A673 (cell line): ENCODE results near the gene KRTAP4-1. TPM values are rescaled to one million over a fixed set of nuclear protein-coding genes. Genes with fewer than 3 reads are reported as not detected.
"Not testable (repeated sequence)": the region's sequence is repeated elsewhere in the genome, so short reads cannot be mapped to it uniquely, and the experiment has no call there.

Experiments
- BruUV-seq: library from RNA; stranded (reverse); fragments of 400-500 nt; replicated peaks from 2 replicates; lab custom pipeline; 2021; lab: Mats Ljungman, UMichigan
- CTCF ChIA-PET: fragments of 300-600 bp; sonication (Branson Sonifier 250); formaldehyde crosslinking; loops from one replicate; lab custom pipeline; 2022; ENCODE audit warnings: antibody characterized with exemption; lab: Charles Lee
- POLR2A ChIA-PET: fragments of 300-600 bp; sonication (Branson Sonifier 250); formaldehyde crosslinking; loops from one replicate; lab custom pipeline; 2022; ENCODE audit warnings: antibody characterized with exemption; ENCODE audit not compliant: low non-redundant PET; lab: Charles Lee
- DNase-seq: peaks from one replicate; pipeline ENCODE4 v3.0.0-alpha.2; 2015; ENCODE audit warnings: low spot score
- H3K27ac ChIP-seq: fragments of 200-600 bp; sonication (generic); 2 replicates; pipeline ENCODE4 v1.5.1; 2016; ENCODE audit warnings: mixed run types, low read depth, mild to moderate bottlenecking, mixed read lengths, antibody characterized with exemption, low read length; ENCODE audit not compliant: poor library complexity, severe bottlenecking
- H3K27me3 ChIP-seq: fragments of 200-600 bp; sonication (generic); replicated peaks from 2 replicates; pipeline ENCODE4 v1.6.1; 2017; ENCODE audit warnings: mixed run types, low read depth, mild to moderate bottlenecking, mixed read lengths, antibody characterized with exemption, low read length; ENCODE audit not compliant: insufficient read depth, poor library complexity
- H3K36me3 ChIP-seq: fragments of 200-600 bp; sonication (generic); 2 replicates; pipeline ENCODE4 v1.6.1; 2016; ENCODE audit warnings: mixed run types, mild to moderate bottlenecking, mixed read lengths, antibody characterized with exemption, low read length; ENCODE audit not compliant: insufficient read depth, poor library complexity, severe bottlenecking
- H3K4me1 ChIP-seq: fragments of 200-600 bp; sonication (generic); 2 replicates; pipeline ENCODE4 v1.6.1; 2017; ENCODE audit warnings: mixed run types, mild to moderate bottlenecking, mixed read lengths, antibody characterized with exemption, low read length; ENCODE audit not compliant: insufficient read depth, poor library complexity, severe bottlenecking
- H3K4me3 ChIP-seq: fragments of 200-600 bp; sonication (generic); 2 replicates; pipeline ENCODE4 v1.5.1; 2016; ENCODE audit warnings: low read depth, mixed run types, mild to moderate bottlenecking, mixed read lengths, low read length; ENCODE audit not compliant: poor library complexity, severe bottlenecking
- H3K9me3 ChIP-seq: fragments of 200-600 bp; sonication (generic); 2 replicates; pipeline ENCODE4 v1.6.1; 2016; ENCODE audit warnings: mixed run types, low read depth, mild to moderate bottlenecking, mixed read lengths, antibody characterized with exemption, low read length; ENCODE audit not compliant: poor library complexity, severe bottlenecking
- CTCF ChIP-seq: fragments of 300-800, 200-600 bp; sonication (generic); conservative IDR thresholded peaks from 2 replicates; pipeline ENCODE4 v1.5.1; 2017; ENCODE audit warnings: low read depth, mild to moderate bottlenecking, antibody characterized with exemption, low read length, moderate library complexity, mixed read lengths
- EZH2 ChIP-seq: fragments of 200-600 bp; sonication (generic); IDR thresholded peaks from 2 replicates; pipeline ENCODE4 v1.6.1; 2017; ENCODE audit warnings: borderline replicate concordance, low read depth, mild to moderate bottlenecking, mixed read lengths, antibody characterized with exemption, low read length; ENCODE audit not compliant: poor library complexity, severe bottlenecking
- intact Hi-C: fragments of 100-400 bp; cut with micrococcal nuclease; formaldehyde crosslinking; loops from one replicate; pipeline ENCODE4 v1.10.0; 2022; ENCODE audit not compliant: unreplicated experiment
- total RNA-seq: library from RNA; stranded (reverse); gene quantifications from 2 replicates; pipeline ENCODE4 v1.2.3, GENCODE V29; 2021

Gene KRTAP4-1
- total RNA-seq, 1 experiment from 2014 or later, result not detected

- Histone ChIP-seq H3K4me3 (no peak overlapping the region), H3K27ac (no peak overlapping the region), H3K4me1 (peaks cover 11% of the 10 kb centered on the region), H3K27me3 (no peaks in the 10 kb centered on the region), H3K9me3 (peaks cover 21% of the 10 kb centered on the region), H3K36me3 (no peaks in the 10 kb centered on the region)
- CTCF ChIA-PET, result no interaction called here
- BruUV-seq, result no TSS peak
- intact Hi-C loops, result no loop called here
- TF ChIP-seq CTCF (no peak), EZH2 (no peak)
- POLR2A ChIA-PET, result no interaction called here
- DNase-seq, result no peak
Measured at GRCh38 chr17:41141361-41141760, 43.4 kb downstream of the KRTAP4-1 start.

DNA sequence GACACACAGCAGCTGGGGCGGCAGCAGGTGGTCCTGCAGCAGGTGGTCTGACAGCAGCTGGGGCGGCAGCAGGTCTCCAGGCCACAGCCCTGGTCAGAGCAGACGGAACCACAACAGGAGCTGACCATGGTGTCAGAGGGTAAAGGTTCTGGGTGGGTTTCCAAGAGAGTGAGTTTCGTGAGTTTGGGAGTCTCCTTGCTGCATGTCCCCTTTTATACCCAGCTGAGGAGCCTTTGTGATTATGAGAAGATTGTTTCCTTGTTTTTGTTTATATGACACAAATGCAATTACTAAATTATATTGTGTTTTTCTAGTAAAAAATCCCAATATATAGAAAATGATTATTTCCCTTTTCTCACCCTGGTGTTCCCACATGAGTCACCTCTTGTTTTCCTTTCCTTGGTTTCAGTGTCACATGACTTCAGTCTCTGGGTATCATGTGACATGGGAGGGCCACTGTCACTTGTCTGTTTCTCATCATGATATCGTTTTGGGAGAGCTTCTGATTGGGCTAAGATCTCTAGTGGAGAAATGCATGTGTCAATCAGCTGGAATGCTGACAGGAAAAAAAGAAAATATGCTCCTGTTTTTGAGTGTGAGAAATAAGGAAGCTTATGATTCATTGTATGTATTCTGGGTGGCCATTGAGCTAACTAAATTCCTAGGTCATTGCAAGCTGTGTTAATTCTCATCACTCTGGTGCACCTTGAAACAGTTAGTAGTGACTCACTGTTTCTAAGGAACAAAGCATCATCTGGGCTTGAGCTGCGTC is 44.2 kb downstream of the KRTAP4-1 start, which contains the start of gene KRTAP4-6:
Gene KRTAP4-6 (minus strand): TSS at position 185 of the 772 bp plus-strand sequence. CDS start 57 bp downstream, at position 128.
- POLR2A ChIA-PET, result no interaction called here
- TF ChIP-seq EZH2 (no peak), CTCF (no peak)
- H3K4me3 ChIP-seq, result no peak within 1 kb of the TSS
- no peaks in the 10 kb centered on the region for H3K27me3 ChIP-seq
- intact Hi-C loops, result no loop called here
- no peak for DNase-seq
- H3K9me3 ChIP-seq, result peaks cover 21% of the 10 kb centered on the region
- no TSS peak for BruUV-seq
- H3K4me1 ChIP-seq, result peaks cover 3% of the 10 kb centered on the region
- CTCF ChIA-PET, result no interaction called here
- no peaks in the 10 kb centered on the region for H3K36me3 ChIP-seq
- no peak within 1 kb of the TSS for H3K27ac ChIP-seq

DNA sequence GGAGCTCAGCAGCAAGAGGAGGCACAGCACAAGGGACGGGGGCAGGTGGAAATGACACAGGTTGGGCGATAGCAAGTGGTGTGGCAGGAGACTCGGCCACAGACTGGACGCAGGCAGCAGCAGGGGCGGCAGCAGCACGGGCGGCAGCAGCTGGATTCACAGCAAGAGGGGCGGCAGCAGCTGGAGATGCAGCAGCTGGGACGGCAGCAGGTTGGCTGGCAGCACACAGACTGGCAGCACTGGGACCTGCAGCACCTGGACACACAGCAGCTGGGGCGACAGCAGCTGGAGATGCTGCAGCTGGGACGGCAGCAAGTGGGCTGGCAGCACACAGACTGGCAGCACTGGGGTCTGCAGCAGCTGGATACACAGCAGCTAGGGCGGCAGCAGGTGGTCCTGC is 44.8 kb downstream of the KRTAP4-1 start:
- H3K27ac ChIP-seq, POLR2A ChIA-PET, H3K36me3 ChIP-seq, BruUV-seq, intact Hi-C loops, H3K4me1 ChIP-seq, DNase-seq, H3K4me3 ChIP-seq, H3K27me3 ChIP-seq, CTCF ChIA-PET: not testable (repeated sequence)
- H3K9me3 ChIP-seq, result peaks cover 21% of the 10 kb centered on the region

Other genes with a start within 250 kb of the KRTAP4-1 start
- not detected in 2 replicates for gene KRT23, start 247.3 kb downstream of the KRTAP4-1 start, total RNA-seq
- not detected in 2 replicates for gene KRT39, start 218.0 kb downstream of the KRTAP4-1 start, total RNA-seq
- gene KRT40, start 200.6 kb downstream of the KRTAP4-1 start, total RNA-seq, result 0.98 and 1.1 TPM in 2 replicates
- gene KRTAP3-3, start 190.7 kb downstream of the KRTAP4-1 start, total RNA-seq, result not detected in 2 replicates
- not detected in 2 replicates for gene KRTAP3-2, start 185.0 kb downstream of the KRTAP4-1 start, total RNA-seq
- gene KRTAP3-1, start 175.8 kb downstream of the KRTAP4-1 start, total RNA-seq, result not detected in 2 replicates
- not detected in 2 replicates for gene KRTAP1-5, start 157.7 kb downstream of the KRTAP4-1 start, total RNA-seq
- gene KRTAP1-4, start 154.7 kb downstream of the KRTAP4-1 start, total RNA-seq, result not detected in 2 replicates
- gene KRTAP1-3, start 150.0 kb downstream of the KRTAP4-1 start, total RNA-seq, result not detected in 2 replicates
- not detected in 2 replicates for gene KRTAP1-1, start 143.5 kb downstream of the KRTAP4-1 start, total RNA-seq
- not detected in 2 replicates for gene KRTAP2-1, start 137.6 kb downstream of the KRTAP4-1 start, total RNA-seq
- not detected in 2 replicates for gene KRTAP2-2, start 129.7 kb downstream of the KRTAP4-1 start, total RNA-seq
- gene KRTAP2-3, start 124.8 kb downstream of the KRTAP4-1 start, total RNA-seq, result not detected in 2 replicates
- not detected in 2 replicates for gene KRTAP2-4, start 119.0 kb downstream of the KRTAP4-1 start, total RNA-seq
- gene KRTAP4-7, start 100.8 kb downstream of the KRTAP4-1 start, total RNA-seq, result not detected in 2 replicates
- gene KRTAP4-8, start 86.8 kb downstream of the KRTAP4-1 start, total RNA-seq, result not detected in 2 replicates
- not detected in 2 replicates for gene KRTAP4-16, start 82.7 kb downstream of the KRTAP4-1 start, total RNA-seq
- 1.0 and 1.2 TPM in 2 replicates for gene KRTAP4-9, start 79.5 kb downstream of the KRTAP4-1 start, total RNA-seq
- not detected in 2 replicates for gene KRTAP4-11, start 66.5 kb downstream of the KRTAP4-1 start, total RNA-seq
- not detected in 2 replicates for gene KRTAP4-12, start 60.7 kb downstream of the KRTAP4-1 start, total RNA-seq
- not detected in 2 replicates for gene KRTAP4-6, start 44.4 kb downstream of the KRTAP4-1 start, total RNA-seq
- not detected in 2 replicates for gene KRTAP4-5, start 35.1 kb downstream of the KRTAP4-1 start, total RNA-seq
- not detected in 2 replicates for gene KRTAP4-4, start 24.2 kb downstream of the KRTAP4-1 start, total RNA-seq
- gene KRTAP4-3, start 16.7 kb downstream of the KRTAP4-1 start, total RNA-seq, result not detected in 2 replicates
- gene KRTAP4-2, start 6.7 kb downstream of the KRTAP4-1 start, total RNA-seq, result not detected in 2 replicates
- not detected in 2 replicates for gene KRTAP9-1, start 5.0 kb upstream of the KRTAP4-1 start, total RNA-seq
- not detected in 2 replicates for gene KRTAP9-2, start 41.7 kb upstream of the KRTAP4-1 start, total RNA-seq
- not detected in 2 replicates for gene KRTAP9-3, start 47.5 kb upstream of the KRTAP4-1 start, total RNA-seq
- gene KRTAP9-8, start 53.1 kb upstream of the KRTAP4-1 start, total RNA-seq, result not detected in 2 replicates
- not detected in 2 replicates for gene KRTAP9-4, start 64.8 kb upstream of the KRTAP4-1 start, total RNA-seq
- gene KRTAP9-9, start 70.5 kb upstream of the KRTAP4-1 start, total RNA-seq, result not detected in 2 replicates
- gene KRTAP9-6, start 80.5 kb upstream of the KRTAP4-1 start, total RNA-seq, result not detected in 2 replicates
- not detected in 2 replicates for gene KRTAP9-7, start 90.8 kb upstream of the KRTAP4-1 start, total RNA-seq
- gene KRTAP29-1, start 117.9 kb upstream of the KRTAP4-1 start, total RNA-seq, result not detected in 2 replicates
- gene KRTAP16-1, start 124.4 kb upstream of the KRTAP4-1 start, total RNA-seq, result not detected in 2 replicates
- not detected in 2 replicates for gene KRTAP17-1, start 130.8 kb upstream of the KRTAP4-1 start, total RNA-seq
- gene KRT33A, start 165.9 kb upstream of the KRTAP4-1 start, total RNA-seq, result not detected in 2 replicates
- gene KRT33B, start 184.9 kb upstream of the KRTAP4-1 start, total RNA-seq, result not detected in 2 replicates
- not detected in 2 replicates for gene KRT34, start 197.4 kb upstream of the KRTAP4-1 start, total RNA-seq
- gene KRT31, start 212.7 kb upstream of the KRTAP4-1 start, total RNA-seq, result not detected in 2 replicates
- gene KRT37, start 239.7 kb upstream of the KRTAP4-1 start, total RNA-seq, result not detected in 2 replicates